Stimulated activated memory B cell treated with anti-CD40 and anti-IgM and Interleukin-4, amounts not matched to agents 10 μg/mL and 1 μg/mL and 100 μg/mL, for 72 hours (primary cell): ENCODE results near the gene STAC3.
A peak's percentile ranks its signal among the peaks of the same experiment; 100 is the strongest.

Source experiments
- ATAC-seq: fragments of 150-1000 bp; cut with Tn5 transposase; 2 replicates; pipeline ENCODE4 v1.10.0; 2021
- H3K27ac Mint-ChIP-seq: one replicate; pipeline ENCODE4 v1.8.0; 2022; ENCODE audit warnings: mild to moderate bottlenecking, mixed read lengths
- H3K27me3 Mint-ChIP-seq: one replicate; pipeline ENCODE4 v1.8.0; 2022; ENCODE audit warnings: mixed read lengths
- H3K36me3 Mint-ChIP-seq: one replicate; pipeline ENCODE4 v1.8.0; 2022; ENCODE audit warnings: mixed read lengths
- H3K4me1 Mint-ChIP-seq: one replicate; pipeline ENCODE4 v1.8.0; 2022; ENCODE audit warnings: mixed read lengths
- H3K4me3 Mint-ChIP-seq: one replicate; pipeline ENCODE4 v1.8.0; 2022; ENCODE audit warnings: mild to moderate bottlenecking, moderate library complexity, mixed read lengths
- H3K9me3 Mint-ChIP-seq: one replicate; pipeline ENCODE4 v1.8.0; 2022; ENCODE audit warnings: mixed read lengths

The STAC3 gene

DNA sequence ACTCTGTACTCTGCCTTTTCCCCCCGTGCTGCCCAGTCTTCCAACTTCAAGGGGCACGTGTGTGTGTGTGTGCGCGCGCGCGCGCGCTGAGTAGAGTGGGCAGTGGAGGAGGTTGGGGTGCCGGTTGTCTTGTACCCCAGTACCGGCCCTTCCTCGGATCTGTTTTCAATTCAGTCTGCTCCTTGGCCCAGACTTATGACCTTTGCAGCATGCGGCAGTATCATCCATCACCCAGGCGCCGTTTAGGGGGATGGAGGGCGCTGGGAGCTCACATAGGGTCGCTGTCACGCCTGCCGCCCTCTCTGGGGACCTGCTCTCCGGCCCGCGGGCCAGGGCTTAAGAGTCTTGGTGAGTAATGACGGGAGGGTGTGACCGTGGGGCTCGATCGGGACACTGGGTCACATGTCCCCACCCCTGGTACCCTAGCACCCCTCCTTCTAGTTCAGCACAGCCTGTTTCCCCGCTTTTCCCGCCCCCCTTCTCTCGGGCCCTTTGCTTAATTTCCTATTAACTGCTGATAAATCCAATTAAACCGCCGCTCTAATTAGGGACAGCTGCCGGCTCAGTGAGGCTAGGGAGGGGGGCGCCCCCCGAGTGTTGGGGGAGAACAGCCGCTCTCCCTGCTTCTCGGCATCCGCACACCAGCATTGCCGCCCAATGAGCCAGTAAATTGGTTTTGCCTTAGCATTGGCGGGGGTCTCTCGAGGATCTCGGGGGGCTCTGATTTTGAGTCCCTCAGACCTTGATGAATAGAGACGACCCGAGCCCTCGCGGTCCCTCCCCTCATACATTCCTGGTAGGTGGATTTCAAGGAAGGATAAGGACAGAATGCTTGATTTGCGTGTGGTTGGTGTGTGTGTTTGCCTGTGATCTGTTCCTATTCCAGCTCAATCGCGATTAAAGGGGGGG is 9.3 kb downstream of the STAC3 start:
- peaks cover 29% of the 10 kb centered on the region for H3K27me3 Mint-ChIP-seq

DNA sequence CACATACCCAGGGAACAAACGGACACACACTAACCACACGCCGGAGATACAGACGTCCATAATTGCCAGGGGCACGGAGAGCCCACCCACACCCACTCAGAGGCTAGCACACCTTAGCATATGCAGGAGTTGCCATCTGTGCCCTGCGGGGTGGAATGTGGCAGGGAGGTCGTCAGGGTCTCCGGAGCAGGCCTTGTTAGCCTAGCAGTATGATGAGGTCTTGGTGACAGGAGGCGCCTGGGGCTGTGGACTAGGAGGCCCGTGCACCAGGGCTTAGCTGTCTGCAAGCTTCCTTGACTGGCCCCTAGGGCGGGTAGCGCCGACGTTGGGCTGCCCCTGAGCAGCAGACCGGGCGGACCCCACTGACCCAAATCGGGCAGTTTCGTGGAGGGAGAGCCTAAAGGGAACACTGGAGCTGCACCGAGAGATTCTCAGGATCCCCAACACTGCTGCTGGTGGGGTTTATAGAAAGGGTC is 10.0 kb downstream of the STAC3 start:
- H3K9me3 Mint-ChIP-seq = no peaks in the 10 kb centered on the region
- peak overlapping the region; percentile 79 for H3K4me3 Mint-ChIP-seq
- H3K27me3 Mint-ChIP-seq = peaks cover 29% of the 10 kb centered on the region
- peaks cover 82% of the 10 kb centered on the region for H3K4me1 Mint-ChIP-seq
- H3K27ac Mint-ChIP-seq = peak overlapping the region; percentile 75
- ATAC-seq = no peak
- H3K36me3 Mint-ChIP-seq = no peaks in the 10 kb centered on the region

More for the DNA sequence above, 9.3 kb downstream of the STAC3 start:
- Mint-ChIP-seq H3K9me3 (no peaks in the 10 kb centered on the region), H3K4me3 (peak overlapping the region; percentile 77), H3K27ac (peak overlapping the region; percentile 62), H3K4me1 (peaks cover 75% of the 10 kb centered on the region), H3K36me3 (no peaks in the 10 kb centered on the region)
- no peak for ATAC-seq

DNA sequence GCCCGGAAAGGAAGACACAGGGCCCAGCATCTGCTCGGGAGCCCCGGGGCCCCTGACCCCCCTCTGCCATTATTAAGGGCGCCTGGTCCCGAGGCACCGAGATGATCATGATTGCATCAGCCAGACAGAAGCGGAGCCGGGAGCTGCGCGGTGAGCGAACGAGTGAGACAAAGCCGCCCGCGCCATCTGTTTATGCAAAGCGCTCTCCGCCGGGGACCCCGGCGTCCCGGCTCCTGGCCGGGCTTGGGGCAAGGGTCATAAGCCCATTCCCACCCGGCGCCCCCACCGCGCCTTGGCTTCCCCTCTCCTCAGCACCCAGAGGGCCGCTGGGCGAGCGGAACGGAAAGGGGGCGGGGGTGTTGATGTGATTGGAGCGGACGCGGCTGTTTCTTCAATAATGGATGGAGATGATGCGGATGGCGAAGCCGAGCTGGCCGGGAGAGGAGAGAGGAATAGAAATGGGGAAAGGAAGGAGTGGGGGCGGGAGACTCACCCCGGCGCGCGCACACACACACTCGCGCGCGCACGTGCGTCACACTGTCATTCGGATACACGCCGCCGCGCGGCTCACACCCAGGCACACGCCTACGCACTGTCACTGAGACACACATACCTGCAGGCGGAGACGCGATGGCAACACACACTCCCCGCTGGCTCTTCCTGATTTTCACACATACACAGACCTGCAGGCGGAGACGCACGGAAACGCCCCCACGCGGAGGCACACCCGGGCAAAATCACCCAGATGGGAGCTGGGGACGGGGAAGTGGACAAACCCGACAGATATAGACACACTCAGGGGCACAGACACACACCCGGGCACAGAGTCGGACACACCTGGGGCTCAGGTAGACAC is 10.7 kb downstream of the STAC3 start:
- Mint-ChIP-seq H3K36me3 (no peaks in the 10 kb centered on the region), H3K27me3 (peaks cover 29% of the 10 kb centered on the region), H3K27ac (peak overlapping the region; percentile 75), H3K4me3 (peak overlapping the region; percentile 79), H3K9me3 (no peaks in the 10 kb centered on the region), H3K4me1 (peaks cover 88% of the 10 kb centered on the region)
- ATAC-seq = peak; percentile 54

DNA sequence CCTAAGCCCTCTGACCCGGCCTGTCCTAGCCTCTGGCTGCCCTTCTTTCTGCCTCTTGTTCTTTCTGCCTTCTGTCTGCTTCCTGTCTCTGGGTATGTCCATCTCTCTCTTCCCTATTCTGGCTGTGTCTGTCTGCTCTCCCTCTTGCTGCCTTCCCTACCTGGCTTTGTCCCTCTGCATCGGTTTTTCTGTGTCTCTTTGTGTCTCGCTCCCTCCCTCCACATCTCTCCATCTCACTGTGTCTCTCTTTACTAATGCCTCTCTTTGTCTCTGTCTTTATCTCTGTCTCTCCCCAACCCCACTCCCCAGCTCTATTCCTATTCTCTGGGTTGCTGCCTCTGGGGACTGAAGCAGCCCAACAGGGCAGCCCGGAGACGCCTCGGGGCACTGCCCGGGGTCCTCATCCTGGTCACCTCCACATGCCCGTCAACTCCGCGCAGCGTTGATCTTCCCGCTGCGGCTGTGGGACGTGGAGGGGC is 11.4 kb downstream of the STAC3 start:
- Mint-ChIP-seq H3K4me1 (peaks cover 95% of the 10 kb centered on the region), H3K9me3 (no peaks in the 10 kb centered on the region), H3K4me3 (peak overlapping the region; percentile 79), H3K36me3 (peaks cover under 1% of the 10 kb centered on the region), H3K27ac (peak overlapping the region; percentile 75), H3K27me3 (peaks cover 29% of the 10 kb centered on the region)
- no peak for ATAC-seq

DNA sequence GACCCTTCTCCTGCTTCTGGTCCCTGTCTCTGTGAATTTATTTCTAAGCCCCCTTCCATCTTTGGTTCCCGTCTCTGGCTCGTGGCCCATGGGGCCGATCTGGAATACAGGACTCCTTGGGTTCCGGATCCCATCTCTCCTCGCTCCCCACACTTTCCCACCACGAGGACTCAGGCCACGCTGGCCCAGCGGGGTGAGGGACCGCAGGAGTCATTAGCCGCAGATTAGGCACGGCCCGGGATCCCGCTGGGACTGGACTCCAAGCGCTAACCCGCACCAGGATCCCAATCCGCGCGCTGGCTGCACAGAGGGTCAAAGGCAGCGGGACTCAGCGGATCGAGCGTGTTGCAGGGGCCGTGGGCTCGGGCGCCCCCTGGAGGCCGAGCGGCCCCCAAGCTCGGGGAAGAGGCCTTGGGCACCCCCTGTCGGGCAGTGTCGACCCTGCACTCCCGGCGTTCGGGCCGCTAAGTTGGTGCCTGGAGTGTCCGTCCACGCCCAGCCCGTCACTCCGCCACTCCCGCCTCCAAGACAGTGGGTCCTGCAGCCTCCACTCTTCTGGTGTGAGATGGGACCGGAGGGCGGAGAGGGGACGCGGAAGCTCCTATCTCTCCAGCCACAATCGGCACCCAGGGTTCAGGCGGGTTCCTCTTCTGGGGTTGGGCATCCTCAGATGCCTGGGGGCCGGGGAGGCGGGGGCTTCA is 12.0 kb downstream of the STAC3 start:
- peaks cover 97% of the 10 kb centered on the region for H3K4me1 Mint-ChIP-seq
- H3K27ac Mint-ChIP-seq = peak overlapping the region; percentile 75
- no peaks in the 10 kb centered on the region for H3K9me3 Mint-ChIP-seq
- H3K27me3 Mint-ChIP-seq = peaks cover 29% of the 10 kb centered on the region
- peak overlapping the region; percentile 79 for H3K4me3 Mint-ChIP-seq
- H3K36me3 Mint-ChIP-seq = peaks cover 7% of the 10 kb centered on the region
- peak; percentile 62 for ATAC-seq

DNA sequence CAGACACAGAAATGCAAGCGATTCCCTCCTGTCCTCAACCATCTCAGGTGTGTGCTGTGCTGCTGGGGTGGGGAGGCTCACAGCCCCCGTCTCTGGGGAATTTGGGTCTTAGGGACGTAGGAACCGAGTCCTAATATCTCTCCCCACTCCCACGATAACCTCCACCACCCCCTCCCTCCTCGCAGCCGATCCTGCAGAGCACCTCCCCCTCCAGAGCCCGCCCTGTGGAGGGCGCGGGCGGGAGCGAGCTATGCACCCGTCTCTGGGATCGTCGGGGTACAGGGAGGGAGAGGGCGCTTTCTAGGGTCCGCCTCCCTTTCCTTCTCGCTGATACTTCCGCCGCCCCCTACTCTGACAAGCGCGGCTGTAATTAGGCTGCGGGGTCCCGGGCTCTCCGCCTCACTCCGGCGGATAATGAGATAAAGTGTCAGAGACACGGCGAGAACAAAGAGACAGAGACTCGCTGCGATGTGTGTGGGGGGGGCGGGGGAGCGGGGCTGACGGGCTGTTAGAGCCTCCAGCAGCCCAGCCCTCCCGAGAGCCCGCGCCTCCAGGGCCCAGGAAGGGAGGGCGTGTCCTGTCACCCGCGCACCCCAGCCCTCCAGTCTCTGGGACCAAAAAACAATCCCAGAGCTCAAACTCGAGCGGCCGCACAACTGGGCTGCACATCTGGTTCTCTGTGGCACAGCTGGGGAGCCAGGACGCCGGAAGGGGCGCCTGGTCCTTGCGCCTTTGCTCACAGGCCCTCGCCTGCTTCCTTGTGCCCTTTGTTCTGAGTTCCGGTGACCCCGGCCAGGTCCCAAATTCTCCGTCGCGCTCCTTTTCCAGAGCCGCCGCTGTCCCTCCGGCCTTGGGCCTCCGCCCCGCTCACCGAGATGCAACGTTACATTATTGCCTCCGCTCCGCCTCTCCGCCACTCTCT is 12.8 kb downstream of the STAC3 start:
- peaks cover 98% of the 10 kb centered on the region for H3K4me1 Mint-ChIP-seq
- peak overlapping the region; percentile 79 for H3K4me3 Mint-ChIP-seq
- no peak for ATAC-seq
- peaks cover 15% of the 10 kb centered on the region for H3K36me3 Mint-ChIP-seq
- peak overlapping the region; percentile 75 for H3K27ac Mint-ChIP-seq
- H3K27me3 Mint-ChIP-seq = peaks cover 29% of the 10 kb centered on the region
- no peaks in the 10 kb centered on the region for H3K9me3 Mint-ChIP-seq

DNA sequence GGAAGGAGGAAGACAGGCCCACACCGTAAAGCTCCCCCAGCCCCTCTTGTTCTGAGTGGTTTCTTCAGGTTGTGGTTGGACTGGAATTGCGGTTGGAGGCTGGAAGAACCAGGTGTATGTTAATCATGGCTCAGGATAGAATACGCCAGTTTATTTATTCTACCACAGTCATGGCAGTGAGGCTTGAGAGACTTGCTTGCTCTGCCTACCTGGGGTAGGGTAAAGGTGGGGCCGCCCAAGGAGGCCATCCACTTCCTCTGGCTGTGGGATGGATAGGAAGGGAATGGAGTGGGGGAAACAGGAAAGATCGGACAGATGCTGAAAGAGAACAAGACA is 13.4 kb downstream of the STAC3 start:
- ATAC-seq = no peak
- peaks cover 24% of the 10 kb centered on the region for H3K27me3 Mint-ChIP-seq
- peaks cover 21% of the 10 kb centered on the region for H3K36me3 Mint-ChIP-seq
- H3K4me3 Mint-ChIP-seq = peak overlapping the region; percentile 70
- peaks cover 98% of the 10 kb centered on the region for H3K4me1 Mint-ChIP-seq
- H3K9me3 Mint-ChIP-seq = no peaks in the 10 kb centered on the region
- no peak overlapping the region for H3K27ac Mint-ChIP-seq

DNA sequence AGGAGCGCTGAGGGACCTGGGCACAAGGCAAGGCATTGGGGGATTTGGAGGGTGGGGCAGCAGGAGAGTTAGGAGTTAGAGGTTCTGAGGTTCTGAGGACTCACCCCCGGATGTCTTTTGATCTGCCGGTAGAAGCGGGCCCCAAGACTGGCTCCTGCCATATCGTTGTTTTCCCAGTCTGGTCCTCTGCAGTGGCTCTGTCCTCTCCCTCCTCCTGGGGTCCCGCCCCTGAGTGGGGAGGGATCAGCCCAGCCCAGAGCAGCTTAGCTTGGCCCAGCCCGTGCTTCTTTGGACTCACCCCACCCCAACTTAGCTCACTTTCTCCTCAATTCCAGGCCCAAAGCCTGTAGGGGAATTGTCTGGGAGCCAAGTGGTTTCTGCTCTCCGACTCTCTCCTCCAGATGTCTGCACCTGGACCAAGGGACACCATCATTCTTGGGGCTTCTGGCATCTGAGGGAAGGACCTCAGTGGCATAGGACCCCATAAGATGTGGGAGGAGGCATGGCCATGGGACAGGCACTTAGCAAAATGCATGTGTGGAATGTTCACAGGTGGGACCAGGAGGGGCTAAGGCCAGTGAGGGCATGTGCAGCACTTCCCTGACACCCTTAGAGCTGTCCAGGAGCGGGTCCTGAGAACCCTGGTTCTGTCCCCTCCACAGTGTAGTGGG is 13.9 kb downstream of the STAC3 start:
- H3K36me3 Mint-ChIP-seq = peaks cover 24% of the 10 kb centered on the region
- ATAC-seq = no peak
- H3K4me1 Mint-ChIP-seq = peaks cover 93% of the 10 kb centered on the region
- H3K9me3 Mint-ChIP-seq = no peaks in the 10 kb centered on the region
- no peak overlapping the region for H3K27ac Mint-ChIP-seq
- peak overlapping the region; percentile 70 for H3K4me3 Mint-ChIP-seq
- peaks cover 20% of the 10 kb centered on the region for H3K27me3 Mint-ChIP-seq

DNA sequence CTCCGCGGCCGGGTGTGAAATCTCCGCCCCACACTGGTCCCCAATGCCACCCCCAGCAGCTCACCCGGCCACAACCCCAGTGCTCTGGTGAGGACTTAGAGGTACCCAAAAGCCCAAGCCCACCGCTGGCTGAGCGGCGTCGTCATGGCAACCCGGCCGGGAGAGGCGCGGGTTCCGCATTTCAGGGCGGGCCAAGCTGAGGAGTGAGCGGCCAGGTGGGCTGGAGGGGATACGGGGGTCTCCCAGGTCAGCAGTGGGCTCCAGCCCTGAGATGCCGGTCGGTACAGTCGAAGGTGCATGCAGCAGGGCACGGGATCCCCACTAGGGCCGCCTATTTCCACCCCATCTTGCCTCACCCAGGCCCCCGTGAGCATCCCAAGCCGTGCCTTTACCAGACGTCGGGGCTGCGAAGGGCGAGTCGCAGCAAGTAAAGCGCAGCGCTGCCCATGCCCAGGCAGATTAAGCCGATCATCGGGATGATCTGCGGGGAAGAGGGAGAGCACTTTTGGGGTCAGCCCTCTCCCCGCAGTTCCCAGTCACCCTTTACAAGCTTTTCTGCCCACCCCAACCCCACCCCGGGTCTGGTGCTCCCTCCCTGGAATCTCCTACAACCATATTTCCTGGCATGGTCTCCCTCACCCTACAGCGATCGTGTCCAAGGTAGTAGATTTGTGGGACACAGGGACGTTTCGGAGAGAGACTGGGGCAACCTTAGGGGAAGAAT is 14.6 kb downstream of the STAC3 start:
- ATAC-seq = no peak
- no peaks in the 10 kb centered on the region for H3K9me3 Mint-ChIP-seq
- H3K27ac Mint-ChIP-seq = peak overlapping the region; percentile 89
- H3K36me3 Mint-ChIP-seq = peaks cover 31% of the 10 kb centered on the region
- peak overlapping the region; percentile 28 for H3K4me3 Mint-ChIP-seq
- H3K27me3 Mint-ChIP-seq = peaks cover 20% of the 10 kb centered on the region
- H3K4me1 Mint-ChIP-seq = peaks cover 86% of the 10 kb centered on the region

DNA sequence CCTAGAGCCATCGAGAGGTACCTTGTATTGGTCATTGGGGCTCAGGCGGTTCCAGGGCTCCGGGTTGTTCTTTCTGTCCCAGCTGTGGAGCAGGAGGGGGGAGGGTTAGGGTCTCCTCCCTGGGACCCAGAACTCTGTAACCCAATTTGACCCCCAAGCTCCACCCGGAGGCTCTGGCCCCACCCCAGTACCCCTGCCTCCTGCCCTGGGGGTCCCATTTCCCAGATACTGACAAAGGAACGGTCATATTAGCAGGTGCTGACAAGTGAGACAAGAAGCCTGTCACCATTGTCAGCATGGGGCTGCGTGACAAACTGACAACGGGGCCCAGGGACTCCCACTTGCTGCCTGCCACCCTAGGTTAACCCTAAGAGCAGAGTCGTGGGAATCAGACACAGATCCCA is 15.3 kb downstream of the STAC3 start:
- H3K9me3 Mint-ChIP-seq = no peaks in the 10 kb centered on the region
- H3K27me3 Mint-ChIP-seq = peaks cover 20% of the 10 kb centered on the region
- no peak overlapping the region for H3K4me3 Mint-ChIP-seq
- no peak for ATAC-seq
- H3K27ac Mint-ChIP-seq = peak overlapping the region; percentile 89
- peaks cover 31% of the 10 kb centered on the region for H3K36me3 Mint-ChIP-seq
- peaks cover 86% of the 10 kb centered on the region for H3K4me1 Mint-ChIP-seq

DNA sequence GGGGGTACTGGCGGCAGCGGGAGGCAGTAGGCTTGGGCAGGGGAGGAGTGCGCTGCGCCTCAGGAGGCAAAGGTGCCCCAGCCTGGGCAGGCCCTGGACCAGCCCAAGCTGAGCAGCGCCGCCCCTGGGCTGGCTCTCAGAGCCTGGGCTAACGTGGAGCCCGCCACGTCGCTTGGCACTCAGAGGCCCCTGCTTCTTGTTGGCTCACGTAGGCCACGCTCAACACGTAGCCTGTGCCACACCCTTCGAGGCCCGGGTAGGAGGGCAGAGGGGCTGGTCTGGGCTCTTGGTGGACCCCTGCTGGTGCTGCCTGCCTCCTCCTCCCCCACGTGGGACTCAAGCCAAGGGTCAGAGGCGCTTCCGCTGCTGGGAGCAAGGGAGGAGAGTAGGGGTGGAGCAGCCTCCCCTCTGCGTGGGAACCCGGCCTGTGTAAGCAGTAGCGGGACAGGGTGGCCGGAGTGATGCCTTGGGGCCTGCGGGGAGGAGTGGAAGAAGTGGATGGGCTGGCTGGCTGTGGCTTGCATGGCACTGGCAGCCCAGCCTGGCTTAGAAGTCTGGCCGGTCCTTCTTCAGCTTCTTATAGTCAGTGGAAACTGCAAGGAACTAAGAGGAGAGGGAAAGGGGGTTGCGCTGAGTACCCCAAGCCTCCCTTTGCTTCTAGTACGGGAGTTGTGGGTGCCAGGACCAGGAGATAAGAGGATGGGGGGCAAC is 15.8 kb downstream of the STAC3 start:
- peaks cover 86% of the 10 kb centered on the region for H3K4me1 Mint-ChIP-seq
- peak overlapping the region; percentile 89 for H3K27ac Mint-ChIP-seq
- peak; percentile 69 for ATAC-seq
- H3K36me3 Mint-ChIP-seq = peaks cover 37% of the 10 kb centered on the region
- H3K4me3 Mint-ChIP-seq = peak overlapping the region; percentile 63
- no peaks in the 10 kb centered on the region for H3K9me3 Mint-ChIP-seq
- H3K27me3 Mint-ChIP-seq = peaks cover 20% of the 10 kb centered on the region

DNA sequence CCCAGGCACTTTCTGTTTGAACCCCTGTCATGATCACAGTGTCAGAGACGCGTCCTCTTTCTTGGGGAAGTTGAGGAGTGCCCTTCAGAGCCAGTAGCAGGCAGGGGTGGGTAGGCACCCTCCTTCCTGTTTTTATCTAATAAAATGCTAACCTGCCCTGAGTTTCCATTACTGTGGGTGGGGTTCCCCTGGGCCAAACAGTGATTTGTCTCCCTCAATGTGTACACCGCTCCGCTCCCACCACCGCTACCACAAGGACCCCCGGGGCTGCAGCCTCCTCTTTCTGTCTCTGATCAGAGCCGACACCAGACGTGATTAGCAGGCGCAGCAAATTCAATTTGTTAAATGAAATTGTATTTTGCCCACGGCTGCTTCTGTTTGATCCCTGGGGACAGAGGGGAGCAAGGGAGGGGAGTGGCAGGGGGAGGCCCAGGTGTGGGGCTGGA is 16.4 kb downstream of the STAC3 start:
- Mint-ChIP-seq H3K36me3 (peaks cover 39% of the 10 kb centered on the region), H3K9me3 (no peaks in the 10 kb centered on the region), H3K27ac (peak overlapping the region; percentile 89), H3K27me3 (peaks cover 20% of the 10 kb centered on the region), H3K4me3 (peak overlapping the region; percentile 63), H3K4me1 (peaks cover 86% of the 10 kb centered on the region)
- peak; percentile 72 for ATAC-seq

DNA sequence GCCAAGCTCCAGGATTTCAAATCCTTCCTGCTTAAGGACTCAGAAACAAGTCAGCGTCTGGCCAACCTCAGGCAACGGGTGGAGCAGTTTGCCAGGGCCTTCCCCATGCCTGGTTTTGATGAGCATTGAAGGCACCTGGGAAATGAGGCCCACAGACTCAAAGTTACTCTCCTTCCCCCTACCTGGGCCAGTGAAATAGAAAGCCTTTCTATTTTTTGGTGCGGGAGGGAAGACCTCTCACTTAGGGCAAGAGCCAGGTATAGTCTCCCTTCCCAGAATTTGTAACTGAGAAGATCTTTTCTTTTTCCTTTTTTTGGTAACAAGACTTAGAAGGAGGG is 16.8 kb downstream of the STAC3 start:
- no peaks in the 10 kb centered on the region for H3K9me3 Mint-ChIP-seq
- peaks cover 39% of the 10 kb centered on the region for H3K36me3 Mint-ChIP-seq
- peaks cover 20% of the 10 kb centered on the region for H3K27me3 Mint-ChIP-seq
- H3K4me1 Mint-ChIP-seq = peaks cover 86% of the 10 kb centered on the region
- ATAC-seq = no peak
- peak overlapping the region; percentile 63 for H3K4me3 Mint-ChIP-seq
- H3K27ac Mint-ChIP-seq = peak overlapping the region; percentile 89
